Brain microvascular endothelial cell (primary cell): ENCODE data around the gene CARD19.
A peak's percentile ranks its signal among the peaks of the same experiment; 100 is the strongest.

Experiments used
- DNase-seq: peaks from one replicate; pipeline ENCODE4 v3.0.0-alpha.2; 2020
- H3K27ac ChIP-seq: fragments of 250-450 bp; sonication (Bioruptor Pico); 2 replicates; pipeline ENCODE4 v1.5.1; 2020; ENCODE audit warnings: mild to moderate bottlenecking, moderate library complexity
- H3K27me3 ChIP-seq: fragments of 250-450 bp; sonication (Bioruptor Pico); replicated peaks from 2 replicates; pipeline ENCODE4 v1.5.1; 2020; ENCODE audit warnings: mild to moderate bottlenecking
- H3K36me3 ChIP-seq: fragments of 250-450 bp; sonication (Bioruptor Pico); replicated peaks from 2 replicates; pipeline ENCODE4 v1.5.1; 2020; ENCODE audit warnings: mild to moderate bottlenecking
- H3K4me3 ChIP-seq: 2 replicates; pipeline ENCODE4 v1.5.1; 2011; ENCODE audit warnings: low read depth, mild to moderate bottlenecking, control low read depth, low read length, moderate library complexity
- in situ Hi-C: cut with HindIII; loops from 2 replicates; pipeline ENCODE4 v1.10.0; 2017; ENCODE audit warnings: low sequenced_read_pairs, low pct_ligation_motif_present
- TF ChIP-seq, protein P1 (sequence below): IDR thresholded peaks from 2 replicates; pipeline ENCODE4 v1.5.1; 2011; ENCODE audit warnings: low read depth, mild to moderate bottlenecking, moderate library complexity, low read length, control low read depth, inconsistent platforms; ENCODE audit errors: missing control alignments

Gene CARD19

DNA sequence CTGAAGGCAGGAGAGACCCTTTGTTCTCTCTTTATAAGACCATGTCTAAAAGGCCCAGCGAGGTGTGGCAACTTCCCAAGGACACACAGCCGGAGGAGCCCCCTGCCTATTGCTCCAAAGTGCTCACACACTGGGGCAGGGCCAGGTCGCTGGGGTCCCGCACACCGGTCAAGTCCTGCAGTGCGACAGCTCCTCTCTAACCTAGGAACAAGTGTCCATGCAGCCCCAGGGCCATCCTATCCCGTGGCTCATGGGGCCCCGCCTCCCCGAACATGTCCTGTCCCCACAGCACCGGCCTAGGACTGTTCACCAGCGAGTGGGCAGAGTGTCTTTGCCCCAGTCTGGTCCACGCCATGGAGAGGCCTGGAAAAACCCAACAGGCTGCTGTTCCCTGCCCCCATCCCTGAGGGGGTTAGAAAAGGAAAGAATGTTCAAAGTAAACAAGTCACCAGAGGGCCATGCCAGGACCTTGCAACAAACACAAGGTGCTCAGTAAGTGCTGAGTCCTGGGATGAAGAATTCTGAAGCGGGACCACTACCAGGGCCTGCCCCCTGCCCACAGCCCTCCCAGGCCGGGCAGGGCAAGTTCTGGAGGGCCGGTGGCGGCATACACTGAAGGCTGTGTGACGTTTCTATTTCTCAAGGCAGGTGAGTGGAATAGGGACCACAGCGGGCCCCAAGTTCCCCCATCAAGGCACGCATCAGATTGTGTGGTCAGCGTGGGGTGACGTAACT lies 37.1 kb downstream of the CARD19 start:
- no peak for DNase-seq

DNA sequence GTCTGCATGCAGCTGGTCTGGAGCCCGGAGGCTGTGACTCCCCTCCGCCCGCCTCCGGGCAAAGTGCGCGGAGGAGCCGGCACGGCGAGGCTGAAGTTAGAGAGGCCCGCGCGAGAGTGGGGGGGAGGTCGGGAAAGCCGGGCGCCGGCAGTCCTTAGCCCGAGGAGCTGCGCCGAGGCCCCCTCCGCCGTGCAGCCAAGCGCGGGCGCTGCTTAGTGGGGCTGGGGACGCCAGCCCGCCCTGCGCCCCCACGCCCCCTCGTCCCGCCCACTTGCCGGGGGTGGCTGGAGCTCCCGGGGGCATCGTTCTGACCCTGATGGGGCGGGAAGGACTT lies 37.6 kb downstream of the CARD19 start:
- Histone ChIP-seq H3K4me3 (peak overlapping the region; percentile 73), H3K36me3 (no peaks in the 10 kb centered on the region), H3K27ac (peak overlapping the region; percentile 89), H3K27me3 (no peaks in the 10 kb centered on the region)
- peak; percentile 84 for DNase-seq
- TF ChIP-seq, protein P1, sequence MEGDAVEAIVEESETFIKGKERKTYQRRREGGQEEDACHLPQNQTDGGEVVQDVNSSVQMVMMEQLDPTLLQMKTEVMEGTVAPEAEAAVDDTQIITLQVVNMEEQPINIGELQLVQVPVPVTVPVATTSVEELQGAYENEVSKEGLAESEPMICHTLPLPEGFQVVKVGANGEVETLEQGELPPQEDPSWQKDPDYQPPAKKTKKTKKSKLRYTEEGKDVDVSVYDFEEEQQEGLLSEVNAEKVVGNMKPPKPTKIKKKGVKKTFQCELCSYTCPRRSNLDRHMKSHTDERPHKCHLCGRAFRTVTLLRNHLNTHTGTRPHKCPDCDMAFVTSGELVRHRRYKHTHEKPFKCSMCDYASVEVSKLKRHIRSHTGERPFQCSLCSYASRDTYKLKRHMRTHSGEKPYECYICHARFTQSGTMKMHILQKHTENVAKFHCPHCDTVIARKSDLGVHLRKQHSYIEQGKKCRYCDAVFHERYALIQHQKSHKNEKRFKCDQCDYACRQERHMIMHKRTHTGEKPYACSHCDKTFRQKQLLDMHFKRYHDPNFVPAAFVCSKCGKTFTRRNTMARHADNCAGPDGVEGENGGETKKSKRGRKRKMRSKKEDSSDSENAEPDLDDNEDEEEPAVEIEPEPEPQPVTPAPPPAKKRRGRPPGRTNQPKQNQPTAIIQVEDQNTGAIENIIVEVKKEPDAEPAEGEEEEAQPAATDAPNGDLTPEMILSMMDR: no peak
- in situ Hi-C loops: no loop called here

More for the DNA sequence above, 37.1 kb downstream of the CARD19 start:
- no peaks in the 10 kb centered on the region for H3K36me3 ChIP-seq
- no peaks in the 10 kb centered on the region for H3K27me3 ChIP-seq
- H3K4me3 ChIP-seq: peak overlapping the region; percentile 73
- TF ChIP-seq, protein P1: no peak
- H3K27ac ChIP-seq: peak overlapping the region; percentile 89
- in situ Hi-C loops: no loop called here

DNA sequence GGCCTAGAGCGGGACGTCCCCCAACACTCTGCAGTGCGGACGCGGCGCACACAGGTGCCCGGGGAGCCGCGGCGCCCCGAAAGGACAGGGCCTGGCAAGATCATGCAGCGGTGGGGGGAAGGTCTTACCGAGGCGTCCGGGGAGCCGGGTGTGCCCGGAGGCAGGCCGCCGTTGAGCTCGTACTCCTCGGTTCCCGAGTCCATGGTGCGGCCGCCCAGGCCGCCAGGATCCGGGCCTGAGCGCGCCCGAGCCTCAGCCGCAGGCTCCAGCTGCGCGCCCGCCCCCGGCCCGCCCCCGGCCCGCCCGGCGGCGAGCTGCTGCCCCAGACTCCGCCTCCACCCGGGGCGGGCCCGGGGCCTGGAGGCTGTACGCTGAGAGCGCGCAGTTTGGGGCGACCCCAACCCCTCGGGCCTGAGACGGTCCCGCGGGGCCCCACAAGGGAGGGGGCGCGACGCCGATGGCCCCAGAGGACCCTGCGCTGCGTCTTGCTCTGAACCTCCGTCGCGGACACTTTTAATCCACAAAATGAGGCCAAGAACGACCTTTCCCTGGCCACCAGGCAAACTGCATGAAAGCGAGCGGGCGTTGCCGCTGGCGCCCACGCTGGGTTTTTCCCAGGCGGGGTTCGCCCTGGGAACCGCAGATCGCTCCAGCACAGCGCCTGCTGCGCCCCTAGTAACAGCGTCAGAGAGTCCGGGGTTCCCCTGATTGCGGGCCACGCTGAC lies 38.2 kb downstream of the CARD19 start, which contains the start of gene NINJ1:
TSS of gene NINJ1 (minus strand) at position 237 of the 725 bp plus-strand sequence. CDS start at position 203, 34 bp downstream.
- Histone ChIP-seq H3K27ac (peak within 1 kb of the TSS; percentile 89), H3K36me3 (no peaks in the 10 kb centered on the region), H3K27me3 (no peaks in the 10 kb centered on the region), H3K4me3 (peak within 1 kb of the TSS; percentile 73)
- in situ Hi-C loops: no loop called here
- peak; percentile 71 for DNase-seq
- TF ChIP-seq, protein P1: no peak

DNA sequence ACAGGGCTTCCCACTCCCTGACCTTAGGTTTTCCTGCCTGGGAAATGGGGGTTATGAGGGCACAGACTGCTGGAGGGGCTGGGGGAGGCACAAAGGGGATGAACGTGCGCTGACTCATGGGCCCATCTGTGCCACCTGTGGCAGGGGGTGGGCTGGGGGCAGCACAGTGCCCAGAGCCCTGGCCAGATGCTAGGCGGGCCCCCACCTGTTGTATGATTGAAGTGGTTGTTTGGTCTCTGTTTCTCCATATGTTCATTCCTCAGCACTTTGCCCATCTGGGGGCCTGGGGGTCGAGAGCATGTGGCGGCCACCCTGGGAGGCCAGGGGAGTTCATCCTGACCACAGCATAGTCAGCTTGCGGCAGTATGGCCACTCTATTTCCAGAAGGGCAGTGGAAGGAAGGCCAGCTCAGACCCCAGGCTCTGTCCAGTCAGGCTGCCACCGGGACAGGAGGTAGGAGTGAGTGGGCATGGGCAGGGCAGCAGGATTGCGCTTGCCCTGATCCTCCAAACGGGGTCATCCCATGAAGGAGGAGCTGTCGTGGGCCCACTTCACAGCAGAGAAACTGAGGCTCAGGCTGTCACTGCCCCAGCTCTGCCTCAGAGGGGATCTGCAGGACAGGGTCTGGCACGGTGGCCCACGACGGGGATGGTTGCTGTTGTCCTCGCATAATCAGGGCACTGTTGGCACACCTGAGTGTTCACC lies 38.9 kb downstream of the CARD19 start:
- TF ChIP-seq, protein P1: no peak
- DNase-seq: no peak
- in situ Hi-C loops: no loop called here
- Histone ChIP-seq H3K4me3 (peak overlapping the region; percentile 73), H3K27me3 (no peaks in the 10 kb centered on the region), H3K27ac (peak overlapping the region; percentile 89), H3K36me3 (no peaks in the 10 kb centered on the region)

DNA sequence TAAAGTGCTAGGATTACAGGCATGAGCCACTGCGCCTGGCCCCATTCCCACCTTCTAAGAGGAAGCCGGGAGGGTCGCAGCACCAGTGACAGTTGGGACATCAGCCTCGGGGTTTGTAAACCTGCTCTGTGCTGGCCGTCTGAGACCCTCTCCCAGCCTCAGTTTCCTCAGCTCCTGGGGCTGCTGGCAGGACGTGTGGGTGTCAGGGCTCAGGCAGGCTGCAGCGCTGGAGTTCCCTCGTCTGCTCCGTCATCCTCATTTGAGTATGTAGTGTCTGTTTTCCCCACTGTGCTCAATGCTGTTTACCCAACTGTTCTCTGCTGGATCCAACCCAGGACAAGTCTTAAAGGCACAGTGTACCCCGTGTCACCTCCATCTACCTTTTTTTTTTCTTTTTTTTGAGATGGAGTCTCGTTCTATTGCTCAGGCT lies 40.0 kb downstream of the CARD19 start:
- Histone ChIP-seq H3K4me3 (no peak overlapping the region), H3K27ac (no peak overlapping the region), H3K27me3 (no peaks in the 10 kb centered on the region), H3K36me3 (no peaks in the 10 kb centered on the region)
- TF ChIP-seq, protein P1: no peak
- peak; percentile 48 for DNase-seq
- in situ Hi-C loops: no loop called here
